HG02885 (cell line): ENCODE measurements around the gene GABARAPL2.

Source experiments
- ATAC-seq: cut with Tn5 transposase; IDR thresholded peaks from one replicate; pipeline ENCODE4 v1.9.1; 2021; ENCODE audit warnings: mild to moderate bottlenecking; ENCODE audit not compliant: unreplicated experiment, poor library complexity

GABARAPL2 gene

GRCh38 chr16:75624921-75625334 lies 58.7 kb downstream of the GABARAPL2 start:
- no peak for ATAC-seq

GRCh38 chr16:75626806-75627205 lies 60.6 kb downstream of the GABARAPL2 start:
- ATAC-seq: no peak
